GM23338 (cell line): ENCODE measurements around the gene RIMS4. TPM values are rescaled to one million over a fixed set of nuclear protein-coding genes. Genes with fewer than 3 reads are reported as not detected.

Experiments used
- CTCF ChIP-seq, 2 experiments: fragments of 200-600 bp in 1 of 2; sonication (generic) in 1 of 2; conservative IDR thresholded peaks; 2 replicates each; pipeline versions ENCODE4 v1.5.1 to v1.6.1; 2016 to 2017; ENCODE audit warnings: antibody characterized with exemption in 2 of 2, low read depth in 2 of 2, mild to moderate bottlenecking in 2 of 2, moderate library complexity in 1 of 2
- ETS1 ChIP-seq: IDR thresholded peaks from 2 replicates; pipeline ENCODE4 v1.6.1; 2016; ENCODE audit warnings: antibody characterized with exemption
- EZH2 ChIP-seq: fragments of 200-600 bp; sonication (generic); IDR thresholded peaks from one replicate; pipeline ENCODE4 v1.8.0; 2017; ENCODE audit warnings: antibody characterized with exemption, mild to moderate bottlenecking, low read depth; ENCODE audit not compliant: unreplicated experiment
- JUNB ChIP-seq: IDR thresholded peaks from one replicate; pipeline ENCODE4 v1.6.1; 2016; ENCODE audit warnings: antibody characterized with exemption; ENCODE audit not compliant: unreplicated experiment
- STAT1 ChIP-seq: IDR thresholded peaks from one replicate; pipeline ENCODE4 v1.6.1; 2016; ENCODE audit warnings: antibody characterized with exemption; ENCODE audit not compliant: unreplicated experiment
- ZNF331 ChIP-seq: fragments of 250-450 bp; sonication (Bioruptor Pico); IDR thresholded peaks from 2 replicates; pipeline ENCODE4 v1.5.0; 2020; ENCODE audit warnings: low read depth, mild to moderate bottlenecking, moderate library complexity
- ZNF462 ChIP-seq: fragments of 250-450 bp; sonication (Bioruptor Pico); IDR thresholded peaks from 2 replicates; pipeline ENCODE4 v1.5.0; 2020; ENCODE audit warnings: mild to moderate bottlenecking, moderate library complexity
- polyA plus RNA-seq: library from polyadenylated mRNA; unstranded; fragments of >200 nt; fragmentation: Nextera tagmentation; extraction: Ambion mirVana; gene quantifications from 2 replicates; pipeline ENCODE4 v1.2.1, GENCODE V29; 2016
- total RNA-seq: library from RNA; depleted of rRNA; stranded (reverse); fragments of >200 nt; shearing (Covaris generic); gene quantifications from 2 replicates; pipeline ENCODE4 v1.2.3, GENCODE V29; 2014

RIMS4 gene
- total and polyA plus RNA-seq, 2 experiments from 2014 or later: 3.5 to 39.7 TPM

GRCh38 chr20:44736170-44737021 lies 74.0 kb downstream of the RIMS4 start (continued):
- TF ChIP-seq ZNF462: no peak
- no peak for TF ChIP-seq JUNB
- TF ChIP-seq EZH2: no peak
- TF ChIP-seq CTCF (conservative IDR thresholded peaks at IDR 0.05; ENCODE audit: low read depth in 2 of 2): peak in 1 of 2 experiments; percentile 43; a peak in 2 of 4 replicates
- no peak for TF ChIP-seq ZNF331 (CRISPR knock-in tag)
- TF ChIP-seq STAT1: no peak
- peak; percentile 89 for TF ChIP-seq ETS1
